ENCODE data around the gene ART4.

The ART4 gene

DNA sequence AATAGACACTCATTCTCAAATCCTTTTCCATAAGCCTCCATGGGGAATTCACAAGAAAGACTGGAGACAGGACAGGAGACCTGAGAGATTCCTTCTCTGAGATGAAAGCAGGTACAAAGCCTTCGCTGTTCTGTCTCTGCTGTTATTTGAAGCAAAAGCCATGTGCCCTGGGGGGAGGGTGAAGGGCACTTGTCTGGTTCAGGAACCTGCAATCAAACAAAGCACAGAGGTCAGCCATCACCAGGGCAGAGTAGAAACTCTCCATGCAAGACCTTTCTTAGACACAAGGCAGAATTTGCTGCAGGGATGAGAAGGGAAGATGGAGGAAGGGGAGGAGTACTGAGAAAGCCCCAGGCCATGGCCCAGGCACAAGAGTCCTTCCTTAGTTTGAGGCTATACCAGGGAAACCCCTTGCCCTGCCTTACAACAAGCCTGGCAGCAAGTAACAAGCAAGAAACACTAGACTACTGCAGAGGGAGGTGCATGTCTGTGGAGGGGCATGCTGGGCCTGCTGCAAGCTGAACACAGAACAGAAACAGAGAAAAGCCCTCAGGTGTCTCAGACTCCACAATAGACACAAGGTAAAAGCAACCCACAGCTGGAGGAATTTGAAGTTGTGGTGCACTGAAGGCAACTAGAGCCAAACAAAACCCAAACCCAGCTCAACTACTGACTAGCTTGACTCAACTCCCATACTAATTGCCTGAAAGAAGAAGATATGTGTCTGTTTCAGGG, 7.8 kb upstream of the ART4 start:
- no peak for DNase-seq

DNA sequence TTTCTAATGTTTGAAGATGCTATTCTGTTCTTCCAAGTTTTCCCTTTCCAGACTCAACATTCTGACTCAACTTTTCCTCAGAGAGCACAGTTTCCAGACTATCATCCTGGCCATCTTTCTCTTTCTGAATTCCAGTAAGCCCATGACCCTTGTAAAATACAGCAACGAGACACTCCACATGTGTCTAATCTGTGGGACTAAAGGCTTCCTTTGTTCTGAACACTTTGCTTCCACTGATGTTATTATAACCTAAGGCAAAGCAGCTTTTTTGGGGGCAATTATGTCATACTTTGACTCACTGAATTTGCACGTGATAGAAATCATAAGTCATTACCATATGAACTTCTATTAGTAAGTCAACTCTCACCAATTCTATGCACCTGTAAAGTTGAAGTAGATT, 6.3 kb upstream of the ART4 start:
- DNase-seq = no peak

GRCh38 chr12:14846876-14847580, 3.7 kb upstream of the ART4 start:
- DNase-seq = no peak

GRCh38 chr12:14846042-14846587, 2.8 kb upstream of the ART4 start:
- DNase-seq = no peak

- peak; percentile 56 for DNase-seq
Measured at GRCh38 chr12:14845350-14845750, 2.0 kb upstream of the ART4 start.

DNA sequence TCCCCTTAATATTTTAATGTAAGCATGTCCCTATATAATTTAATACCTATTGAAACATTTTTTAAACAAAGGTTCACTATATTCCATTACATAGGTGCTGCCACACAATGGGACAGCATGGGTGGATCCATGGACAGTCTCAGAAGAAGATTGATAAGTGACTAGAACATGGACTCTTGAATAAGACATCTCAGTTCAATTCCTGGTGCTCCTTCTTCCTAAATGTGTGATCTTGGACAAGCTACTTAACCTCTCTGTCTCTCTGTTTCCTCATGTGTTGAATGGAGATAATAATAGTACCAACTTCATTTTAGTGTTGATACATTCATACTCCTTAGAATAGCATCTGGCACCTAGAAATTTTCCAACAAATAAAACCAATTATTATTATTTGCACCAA, 1.1 kb upstream of the ART4 start:
- no peak for DNase-seq

GRCh38 chr12:14842315-14842714, 1.0 kb downstream of the ART4 start:
- no peak for DNase-seq

GRCh38 chr12:14841761-14842160, 1.6 kb downstream of the ART4 start:
- no peak for DNase-seq

- DNase-seq = no peak
Measured at GRCh38 chr12:14840616-14841015, 2.7 kb downstream of the ART4 start.

- no peak for DNase-seq
Measured at GRCh38 chr12:14839262-14839661, 4.1 kb downstream of the ART4 start.

- no peak for DNase-seq
Measured at GRCh38 chr12:14836336-14837210, 6.8 kb downstream of the ART4 start.

- no peak for DNase-seq
Measured at GRCh38 chr12:14834509-14834908, 8.8 kb downstream of the ART4 start.

- DNase-seq = no peak
Measured at GRCh38 chr12:14833952-14834351, 9.4 kb downstream of the ART4 start.

- DNase-seq = no peak
Measured at GRCh38 chr12:14833336-14833735, 10.0 kb downstream of the ART4 start.

GRCh38 chr12:14828892-14829291, 14.4 kb downstream of the ART4 start:
- DNase-seq = no peak

DNA sequence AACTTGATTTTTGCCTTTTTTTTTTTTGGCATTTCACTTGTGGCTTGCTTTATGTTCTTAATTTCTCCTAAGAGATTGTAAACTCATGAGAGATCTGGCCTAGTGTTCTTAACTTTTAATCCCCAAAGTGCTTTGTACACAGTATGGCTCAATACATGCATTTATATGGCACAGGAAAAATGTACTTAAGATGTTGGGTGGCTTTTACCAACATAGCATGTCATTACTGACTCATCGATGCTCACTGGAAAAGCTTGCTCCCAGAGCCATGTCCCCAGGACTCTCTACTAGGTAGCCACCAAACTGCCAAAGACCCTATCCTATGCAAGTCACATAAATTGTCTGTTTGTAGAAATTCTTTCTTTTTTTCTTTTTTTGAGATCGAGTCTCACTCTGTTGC, 16.3 kb downstream of the ART4 start:
- DNase-seq = no peak

GRCh38 chr12:14826491-14826890, 16.8 kb downstream of the ART4 start:
- no peak for DNase-seq

DNA sequence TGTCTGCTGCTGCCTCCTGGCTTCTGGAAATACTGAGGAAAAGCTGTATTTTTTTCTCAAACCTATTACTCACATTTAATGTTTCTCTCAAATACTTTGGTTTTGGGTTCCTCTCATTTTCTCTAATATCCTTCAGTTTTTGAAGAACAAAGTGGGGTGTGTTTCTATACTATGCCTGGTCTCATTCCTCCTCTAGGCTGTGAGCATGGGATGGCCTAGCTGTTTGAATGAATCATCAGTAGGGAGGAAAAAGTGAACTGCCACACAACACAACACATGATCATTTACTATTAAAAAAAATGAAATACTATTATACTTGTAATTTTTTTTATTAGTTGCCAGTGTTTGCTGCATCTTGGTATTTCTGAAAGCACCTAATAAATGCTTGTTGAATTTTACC, 18.1 kb downstream of the ART4 start:
- DNase-seq = no peak

GRCh38 chr12:14824012-14824634, 19.2 kb downstream of the ART4 start:
- no peak for DNase-seq

DNA sequence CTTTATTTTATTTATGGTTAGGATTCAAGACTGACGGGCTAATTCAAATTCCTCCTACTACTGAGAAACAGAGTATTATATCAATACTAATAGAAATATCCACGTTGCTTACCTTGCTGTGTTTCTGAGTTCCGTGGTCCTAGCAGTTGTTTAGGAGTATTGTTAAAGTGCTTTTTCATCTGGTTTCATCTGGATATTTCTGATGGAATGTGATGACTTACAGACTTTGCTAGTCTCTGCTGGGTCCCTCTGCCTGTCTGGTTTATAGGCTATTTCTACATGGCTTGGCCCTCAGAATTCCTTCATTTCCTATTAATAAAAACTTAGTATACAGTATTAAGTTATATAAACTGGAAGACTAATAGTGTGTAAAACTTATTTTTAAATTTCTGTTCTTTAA, 29.3 kb downstream of the ART4 start, which contains the start of gene SMCO3:
Gene SMCO3 (minus strand): TSS at position 169 of the 400 bp plus-strand sequence. CDS start 7,502 bp downstream, outside the sequence.
- no peak for DNase-seq

DNA sequence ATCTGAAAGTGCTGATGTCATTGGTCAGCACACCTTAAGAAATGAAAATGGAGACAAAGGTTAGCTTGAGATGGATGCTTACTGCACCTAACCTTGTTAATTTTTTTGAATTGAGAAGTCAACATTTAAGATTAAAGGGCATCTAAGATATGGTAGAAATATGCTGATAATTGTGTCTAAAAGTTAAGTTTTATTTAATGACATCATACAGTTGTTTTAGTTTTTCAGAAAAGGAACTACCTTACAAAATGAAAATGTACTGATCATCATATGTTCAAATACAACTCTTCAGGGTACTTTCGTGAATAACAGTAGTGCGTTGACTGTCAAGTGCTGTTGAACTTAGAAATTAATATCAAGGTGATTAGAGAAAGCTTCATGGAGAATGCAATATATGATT, 31.8 kb downstream of the ART4 start:
- no peak for DNase-seq

DNA sequence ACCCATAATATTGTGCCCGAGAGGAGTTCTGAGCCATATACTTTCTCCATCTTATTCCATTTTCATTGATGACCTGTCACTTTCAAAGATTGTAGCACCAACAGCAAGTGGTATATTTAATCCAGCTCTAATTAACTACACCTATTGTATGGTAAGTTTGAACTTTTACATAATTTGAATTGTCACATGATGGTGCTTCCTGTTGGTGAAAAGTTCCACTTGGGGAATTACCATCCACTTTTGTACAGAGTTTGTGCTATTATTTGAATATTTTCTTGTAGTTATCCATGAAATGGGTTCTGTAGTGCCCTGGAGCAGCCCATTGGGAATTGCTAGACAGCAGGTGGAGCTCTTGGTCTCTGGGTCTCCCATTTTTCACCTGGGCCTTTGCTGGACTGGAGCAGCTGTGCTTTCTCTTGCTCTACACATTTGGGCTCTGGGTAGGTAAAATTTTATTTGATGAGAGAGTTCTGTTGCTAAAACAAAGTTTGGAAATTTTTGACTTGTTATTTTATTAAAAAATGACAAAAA, 32.3 kb downstream of the ART4 start:
- no peak for DNase-seq
